Measurements from ENCODE around the gene BTBD8. TPM values are rescaled to one million over a fixed set of nuclear protein-coding genes. Genes with fewer than 3 reads are reported as not detected.

The BTBD8 gene
- total RNA-seq = 1 to 10 TPM in 3 of 4 donors, under 1 TPM in 1; 0.90 to 5.7 (median 3.4) TPM

- TF ChIP-seq CTCF (IDR thresholded peaks at IDR 0.05 in 4 of 5, conservative IDR thresholded peaks at IDR 0.05 in 1 of 5) = no peak
- TF ChIP-seq POLR2A (IDR thresholded peaks at IDR 0.05) = peak; percentile 15 to 44
- no peaks in the 10 kb centered on the region for H3K36me3 ChIP-seq
- in situ Hi-C loops (cut with MboI; ENCODE audit: low sequenced_read_pairs in 4 of 4) = no loop called here
- peak within 1 kb of the TSS; percentile 72 to 81 (median 78) for H3K4me3 ChIP-seq
- peak within 1 kb of the TSS; percentile 72 to 85 (median 76) for H3K27ac ChIP-seq
- peak; percentile 91 to 93 for ATAC-seq
- peaks cover 0 to 2% (median 0%) of the 10 kb centered on the region in 3 donors for H3K9me3 ChIP-seq
- no peaks in the 10 kb centered on the region for H3K27me3 ChIP-seq
- peak; percentile 51 to 70 for DNase-seq
- intact Hi-C loops (cut with DNase I; ENCODE audit: low total_unique reads) = no loop called here
- no peaks in the 10 kb centered on the region for H3K4me1 ChIP-seq
Measured at GRCh38 chr1:92080128-92080985, at the start of gene BTBD8. BTBD8 (plus strand) TSS chr1:92080345; CDS start chr1:92080572, 227 bp downstream.

GRCh38 chr1:92030656-92031107, 49.5 kb upstream of the BTBD8 start:
- Histone ChIP-seq H3K36me3 (no peaks in the 10 kb centered on the region), H3K4me3 (peak overlapping the region in 1 of 4 donors; percentile 55), H3K27me3 (peaks cover 0 to 20% (median 0%) of the 10 kb centered on the region in 3 donors), H3K9me3 (no peaks in the 10 kb centered on the region), H3K4me1 (no peaks in the 10 kb centered on the region), H3K27ac (no peak overlapping the region)
- DNase-seq (no peak), ATAC-seq (no peak)
- intact Hi-C loops (cut with DNase I; ENCODE audit: low total_unique reads) (no loop called here), in situ Hi-C loops (cut with MboI; ENCODE audit: low sequenced_read_pairs in 4 of 4) (no loop called here)
- TF ChIP-seq POLR2A (IDR thresholded peaks at IDR 0.05) = no peak

GRCh38 chr1:92031281-92032110, 48.6 kb upstream of the BTBD8 start:
- no peak overlapping the region for H3K27ac ChIP-seq
- DNase-seq = no peak
- no peaks in the 10 kb centered on the region for H3K4me1 ChIP-seq
- no peaks in the 10 kb centered on the region for H3K9me3 ChIP-seq
- ATAC-seq = no peak
- in situ Hi-C loops (cut with MboI; ENCODE audit: low sequenced_read_pairs in 4 of 4) (no loop called here), intact Hi-C loops (cut with DNase I; ENCODE audit: low total_unique reads) (no loop called here)
- no peak overlapping the region for H3K4me3 ChIP-seq
- TF ChIP-seq POLR2A (IDR thresholded peaks at IDR 0.05) (no peak), CTCF (IDR thresholded peaks at IDR 0.05 in 4 of 5, conservative IDR thresholded peaks at IDR 0.05 in 1 of 5) (no peak)
- H3K27me3 ChIP-seq = peaks cover 0 to 20% (median 0%) of the 10 kb centered on the region in 3 donors
- no peaks in the 10 kb centered on the region for H3K36me3 ChIP-seq

- ATAC-seq = no peak
- in situ Hi-C loops (cut with MboI; ENCODE audit: low sequenced_read_pairs in 4 of 4) = no loop called here
- no peaks in the 10 kb centered on the region for H3K36me3 ChIP-seq
Measured at GRCh38 chr1:92037400-92037799, 42.7 kb upstream of the BTBD8 start.

More at GRCh38 chr1:92037400-92037799, 42.7 kb upstream of the BTBD8 start:
- H3K27me3 ChIP-seq = no peaks in the 10 kb centered on the region
- no peaks in the 10 kb centered on the region for H3K4me1 ChIP-seq
- no peak overlapping the region for H3K4me3 ChIP-seq
- intact Hi-C loops (cut with DNase I; ENCODE audit: low total_unique reads) = no loop called here
- no peak overlapping the region for H3K27ac ChIP-seq
- TF ChIP-seq POLR2A (IDR thresholded peaks at IDR 0.05) (no peak), CTCF (IDR thresholded peaks at IDR 0.05 in 4 of 5, conservative IDR thresholded peaks at IDR 0.05 in 1 of 5) (no peak)
- DNase-seq = no peak
- no peaks in the 10 kb centered on the region for H3K9me3 ChIP-seq

All from gastrocnemius medialis (tissue), 4 donors.